Activated T-cell treated with anti-CD3 and anti-CD28 coated beads, Interleukin-2, amount 50 U/mL, for 4 hours (primary cell): ENCODE data around the gene SFMBT2. TPM values are rescaled to one million over a fixed set of nuclear protein-coding genes. Genes with fewer than 3 reads are reported as not detected.

Source experiments
- ATAC-seq, 2 donors: fragments of 200-7000 bp; cut with Tn5 transposase; one replicate each; pipeline ENCODE4 v1.10.0; 2021
- DNase-seq: peaks from one replicate; pipeline ENCODE4 v3.0.0-alpha.2; 2020
- H3K27me3 Mint-ChIP-seq: one replicate; pipeline ENCODE4 v1.8.0; 2021; ENCODE audit warnings: low read depth, mixed read lengths
- H3K36me3 Mint-ChIP-seq: one replicate; pipeline ENCODE4 v1.8.0; 2022; ENCODE audit warnings: mixed read lengths; ENCODE audit not compliant: insufficient read depth
- H3K4me1 Mint-ChIP-seq: one replicate; pipeline ENCODE4 v1.8.0; 2021; ENCODE audit warnings: low read depth, mixed read lengths
- H3K4me3 Mint-ChIP-seq: one replicate; pipeline ENCODE4 v1.8.0; 2021; ENCODE audit warnings: mild to moderate bottlenecking, moderate library complexity, mixed read lengths
- H3K9me3 Mint-ChIP-seq: one replicate; pipeline ENCODE4 v1.8.0; 2021; ENCODE audit warnings: mixed read lengths
- total RNA-seq, 3 donors: library from RNA; stranded (reverse); gene quantifications; one replicate each; pipeline ENCODE4 v1.2.1, GENCODE V29; 2021

SFMBT2 gene
- 10 to 100 TPM; 16.4 to 22.0 (median 20.6) TPM for total RNA-seq

GRCh38 chr10:7410862-7411670 lies at the start of gene SFMBT2:
Gene SFMBT2 (minus strand): TSS chr10:7411034. CDS start chr10:7381898, 29,136 bp downstream.
- Mint-ChIP-seq H3K4me1 (peaks cover 38% of the 10 kb centered on the region), H3K4me3 (peak within 1 kb of the TSS; percentile 97), H3K27me3 (no peaks in the 10 kb centered on the region), H3K36me3 (no peaks in the 10 kb centered on the region), H3K9me3 (no peaks in the 10 kb centered on the region)
- peak; percentile 33 to 41 for ATAC-seq
- DNase-seq: peak; percentile 52

GRCh38 chr10:7460006-7460405 lies 49.2 kb upstream of the SFMBT2 start:
- H3K36me3 Mint-ChIP-seq: no peaks in the 10 kb centered on the region

GRCh38 chr10:7458556-7458955 lies 47.7 kb upstream of the SFMBT2 start:
- peaks cover 6% of the 10 kb centered on the region for H3K9me3 Mint-ChIP-seq
- ATAC-seq: no peak
- no peak overlapping the region for H3K4me3 Mint-ChIP-seq
- H3K27me3 Mint-ChIP-seq: no peaks in the 10 kb centered on the region
- no peaks in the 10 kb centered on the region for H3K36me3 Mint-ChIP-seq
- peaks cover 2% of the 10 kb centered on the region for H3K4me1 Mint-ChIP-seq
- DNase-seq: no peak

More at GRCh38 chr10:7460006-7460405, 49.2 kb upstream of the SFMBT2 start:
- Mint-ChIP-seq H3K27me3 (no peaks in the 10 kb centered on the region), H3K4me1 (peaks cover 2% of the 10 kb centered on the region), H3K9me3 (peaks cover 3% of the 10 kb centered on the region), H3K4me3 (no peak overlapping the region)
- no peak for ATAC-seq
- no peak for DNase-seq

GRCh38 chr10:7457478-7458316 lies 46.9 kb upstream of the SFMBT2 start:
- Mint-ChIP-seq H3K36me3 (no peaks in the 10 kb centered on the region), H3K4me1 (peaks cover 2% of the 10 kb centered on the region), H3K27me3 (no peaks in the 10 kb centered on the region), H3K9me3 (peaks cover 6% of the 10 kb centered on the region), H3K4me3 (no peak overlapping the region)
- ATAC-seq (no peak), DNase-seq (no peak)

GRCh38 chr10:7449063-7449695 lies 38.3 kb upstream of the SFMBT2 start:
- peaks cover 3% of the 10 kb centered on the region for H3K36me3 Mint-ChIP-seq

GRCh38 chr10:7445474-7446185 lies 34.8 kb upstream of the SFMBT2 start:
- H3K4me1 Mint-ChIP-seq: peaks cover 7% of the 10 kb centered on the region
- H3K27me3 Mint-ChIP-seq: peaks cover 2% of the 10 kb centered on the region
- no peak for ATAC-seq
- no peak for DNase-seq
- H3K36me3 Mint-ChIP-seq: peaks cover 3% of the 10 kb centered on the region
- H3K4me3 Mint-ChIP-seq: no peak overlapping the region
- peaks cover 20% of the 10 kb centered on the region for H3K9me3 Mint-ChIP-seq

More at GRCh38 chr10:7449063-7449695, 38.3 kb upstream of the SFMBT2 start:
- Mint-ChIP-seq H3K4me3 (no peak overlapping the region), H3K4me1 (peaks cover 7% of the 10 kb centered on the region), H3K27me3 (peaks cover 2% of the 10 kb centered on the region), H3K9me3 (peaks cover 25% of the 10 kb centered on the region)
- ATAC-seq (no peak), DNase-seq (no peak)

GRCh38 chr10:7444551-7445121 lies 33.8 kb upstream of the SFMBT2 start:
- H3K27me3 Mint-ChIP-seq: peaks cover 3% of the 10 kb centered on the region
- no peak overlapping the region for H3K4me3 Mint-ChIP-seq
- H3K4me1 Mint-ChIP-seq: peaks cover 7% of the 10 kb centered on the region
- no peak for ATAC-seq
- no peak for DNase-seq
- H3K36me3 Mint-ChIP-seq: peaks cover 3% of the 10 kb centered on the region
- H3K9me3 Mint-ChIP-seq: peaks cover 18% of the 10 kb centered on the region

GRCh38 chr10:7443036-7443435 lies 32.2 kb upstream of the SFMBT2 start:
- no peak overlapping the region for H3K4me3 Mint-ChIP-seq
- ATAC-seq (no peak), DNase-seq (no peak)
- peaks cover 7% of the 10 kb centered on the region for H3K27me3 Mint-ChIP-seq
- H3K9me3 Mint-ChIP-seq: peaks cover 2% of the 10 kb centered on the region
- H3K4me1 Mint-ChIP-seq: peaks cover 7% of the 10 kb centered on the region
- no peaks in the 10 kb centered on the region for H3K36me3 Mint-ChIP-seq

- DNase-seq (no peak), ATAC-seq (no peak)
- Mint-ChIP-seq H3K4me1 (peaks cover 11% of the 10 kb centered on the region), H3K9me3 (no peaks in the 10 kb centered on the region), H3K27me3 (peaks cover 7% of the 10 kb centered on the region), H3K36me3 (no peaks in the 10 kb centered on the region), H3K4me3 (no peak overlapping the region)
Observed at GRCh38 chr10:7441403-7442147, 30.7 kb upstream of the SFMBT2 start.

GRCh38 chr10:7439696-7440095 lies 28.9 kb upstream of the SFMBT2 start:
- Mint-ChIP-seq H3K4me1 (peaks cover 4% of the 10 kb centered on the region), H3K27me3 (peaks cover 5% of the 10 kb centered on the region), H3K4me3 (no peak overlapping the region), H3K36me3 (no peaks in the 10 kb centered on the region), H3K9me3 (no peaks in the 10 kb centered on the region)
- DNase-seq (no peak), ATAC-seq (no peak)

- no peaks in the 10 kb centered on the region for H3K9me3 Mint-ChIP-seq
- no peaks in the 10 kb centered on the region for H3K36me3 Mint-ChIP-seq
- peaks cover 5% of the 10 kb centered on the region for H3K27me3 Mint-ChIP-seq
- DNase-seq (no peak), ATAC-seq (no peak)
- no peak overlapping the region for H3K4me3 Mint-ChIP-seq
- peaks cover 4% of the 10 kb centered on the region for H3K4me1 Mint-ChIP-seq
Observed at GRCh38 chr10:7438196-7438986, 27.6 kb upstream of the SFMBT2 start.

GRCh38 chr10:7436490-7437100 lies 25.8 kb upstream of the SFMBT2 start:
- no peak overlapping the region for H3K4me3 Mint-ChIP-seq
- peaks cover 4% of the 10 kb centered on the region for H3K4me1 Mint-ChIP-seq
- H3K9me3 Mint-ChIP-seq: no peaks in the 10 kb centered on the region
- peaks cover 5% of the 10 kb centered on the region for H3K27me3 Mint-ChIP-seq
- DNase-seq (no peak), ATAC-seq (no peak)
- no peaks in the 10 kb centered on the region for H3K36me3 Mint-ChIP-seq
